COLO829 (cell line): Measurements from ENCODE around the gene SRPX.

Source experiments
- DNase-seq: peaks from one replicate; pipeline ENCODE4 v3.0.0; 2012; ENCODE audit warnings: low spot score

Gene SRPX

DNA sequence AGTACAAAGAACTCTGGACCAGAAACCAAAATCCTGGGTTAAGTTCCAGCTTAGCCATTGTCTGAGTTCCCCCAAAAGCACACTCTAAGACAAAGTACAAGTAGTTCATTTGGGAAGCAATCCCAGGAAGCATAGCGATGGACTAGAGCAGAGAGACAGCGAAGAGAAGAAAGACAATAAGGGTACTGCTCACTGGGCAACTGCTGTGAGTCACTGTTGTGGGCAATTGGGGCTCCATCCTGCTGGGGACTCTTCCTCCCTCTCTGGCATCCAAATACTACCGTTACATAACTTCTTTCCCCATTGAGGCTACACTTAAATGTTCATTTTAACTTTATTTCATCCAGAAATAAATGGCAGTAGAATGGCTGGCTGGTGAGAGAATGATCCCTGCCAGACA is 14.1 kb downstream of the SRPX start:
- no peak for DNase-seq

DNA sequence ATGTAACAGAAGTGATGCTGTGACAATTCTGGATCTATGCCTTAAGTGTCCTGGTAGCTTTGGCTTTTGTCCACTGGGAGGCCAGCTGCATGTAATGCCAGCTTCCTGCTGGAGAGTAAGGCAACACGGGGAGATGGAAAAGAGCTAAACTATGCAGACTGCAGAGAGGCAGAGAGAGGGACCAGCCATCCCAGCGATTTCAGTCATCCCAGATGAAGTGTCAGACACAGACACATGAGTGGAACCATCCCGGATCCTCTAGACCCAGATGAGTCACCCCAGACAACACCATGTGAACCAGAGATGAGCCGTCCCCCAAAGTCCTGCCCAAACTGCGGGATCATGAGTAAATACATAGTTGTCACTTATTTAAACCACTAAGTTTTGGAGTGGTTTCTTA is 14.6 kb downstream of the SRPX start:
- DNase-seq, result no peak

DNA sequence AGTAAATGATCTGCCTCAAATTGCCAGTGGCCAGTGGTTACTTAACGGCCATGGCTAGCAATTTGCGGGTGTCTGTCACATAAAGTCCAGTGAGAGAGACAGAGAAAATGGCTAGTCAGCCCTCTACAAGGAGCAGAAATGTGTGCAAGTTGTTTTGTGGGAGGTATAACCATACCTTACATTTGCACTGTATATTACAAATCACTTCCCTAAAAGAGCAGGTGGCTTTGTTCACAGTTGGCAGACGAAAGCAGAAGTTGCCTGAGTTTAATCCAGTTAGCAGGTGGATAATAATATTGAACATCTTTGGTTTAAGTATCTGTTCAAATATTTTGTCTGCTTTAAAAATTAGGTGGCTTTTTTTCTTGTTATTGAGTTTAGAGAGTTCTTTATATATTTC is 15.6 kb downstream of the SRPX start:
- DNase-seq, result no peak

DNA sequence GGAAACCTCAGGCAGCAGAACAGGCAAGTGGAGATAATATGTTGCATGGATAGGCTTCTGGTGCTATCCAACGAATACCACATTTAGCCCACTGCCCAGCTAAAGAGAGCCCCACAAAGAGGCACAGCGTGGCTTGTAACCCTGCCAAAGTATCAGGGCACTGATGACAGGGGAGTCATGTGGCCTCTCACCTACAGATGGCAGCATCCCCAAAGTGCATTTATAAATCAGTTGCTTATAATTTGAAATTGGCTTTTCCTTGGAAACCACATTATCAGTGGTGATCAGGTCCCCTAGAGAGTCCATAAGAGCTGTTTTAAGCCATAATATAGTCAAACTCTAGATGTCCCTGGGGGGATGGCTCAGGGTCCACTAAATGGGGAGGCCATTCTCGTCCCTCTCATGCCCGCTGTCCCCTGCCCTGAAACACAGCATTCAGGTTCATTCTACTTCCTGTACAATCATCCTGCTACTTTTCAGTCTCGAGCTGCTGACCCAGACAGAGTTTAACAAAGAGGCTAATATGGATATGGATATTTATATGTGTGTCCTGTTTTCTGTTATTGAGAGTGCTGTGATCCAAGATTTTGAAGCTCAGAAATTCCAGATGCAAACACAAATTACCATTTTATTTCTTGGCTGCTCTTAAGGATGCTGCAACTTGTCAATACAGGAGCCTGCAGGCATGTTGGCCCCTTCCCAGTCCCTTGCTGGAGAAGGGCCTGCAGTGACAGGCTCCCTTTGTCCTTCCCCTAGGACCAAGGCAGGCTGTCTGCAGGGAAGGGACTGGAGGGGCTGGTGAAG is 28.5 kb downstream of the SRPX start:
- no peak for DNase-seq

DNA sequence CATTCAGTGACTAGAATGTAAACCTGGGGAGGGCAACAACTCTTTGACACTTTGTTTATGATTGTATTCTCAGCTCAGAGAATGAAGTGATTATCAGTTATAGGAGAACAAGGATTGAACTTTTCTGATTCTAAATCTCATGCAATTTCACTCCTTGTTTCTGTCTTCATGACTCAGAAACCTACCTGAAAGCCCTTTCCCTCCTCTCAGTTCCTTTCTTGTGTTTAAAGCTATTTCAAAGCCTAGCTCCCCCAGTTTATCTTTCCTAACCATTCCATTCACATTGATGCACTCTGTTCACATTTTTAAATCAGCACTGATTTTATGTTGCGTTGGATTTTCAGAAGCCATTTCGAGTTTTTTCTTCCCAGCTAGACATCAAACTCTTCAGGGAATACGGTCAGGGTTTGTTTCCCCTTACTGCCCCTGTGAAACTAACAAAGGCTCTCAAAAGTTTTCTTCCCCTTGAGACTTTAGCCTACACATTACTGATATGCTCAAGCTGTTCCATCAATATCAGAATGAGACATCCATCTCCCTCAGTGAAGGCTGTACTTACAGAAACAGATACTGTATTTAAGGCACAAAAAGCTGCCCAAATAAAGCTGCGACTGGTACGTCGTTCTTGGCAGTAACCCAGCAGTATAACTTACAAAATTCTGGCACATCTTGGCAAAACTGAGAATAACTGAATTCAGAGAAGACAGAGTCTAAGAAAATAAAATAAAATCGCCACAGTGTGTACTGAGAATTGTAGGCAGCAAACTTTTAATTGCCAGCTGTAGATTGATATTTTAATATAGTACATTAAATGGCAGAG is 31.0 kb downstream of the SRPX start:
- DNase-seq, result no peak

DNA sequence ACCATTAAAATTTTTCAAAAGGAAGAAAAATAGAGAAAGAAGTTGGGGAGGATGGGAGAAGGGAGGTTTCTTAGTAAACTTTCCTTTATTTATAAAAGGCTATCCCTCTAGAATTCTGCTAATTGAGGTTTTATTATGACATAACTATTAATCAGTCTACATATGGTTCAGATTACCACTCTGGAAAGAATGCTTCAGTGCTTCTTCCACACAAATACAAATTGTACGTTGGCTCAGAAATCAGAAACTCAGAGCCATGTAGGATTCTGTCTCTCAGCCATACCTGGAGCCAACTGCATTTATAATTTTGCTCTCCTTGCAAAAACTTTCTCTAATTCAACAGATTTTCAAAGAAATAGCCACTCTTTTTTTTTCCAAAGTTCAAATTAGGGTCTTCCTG is 37.1 kb downstream of the SRPX start:
- DNase-seq, result no peak

DNA sequence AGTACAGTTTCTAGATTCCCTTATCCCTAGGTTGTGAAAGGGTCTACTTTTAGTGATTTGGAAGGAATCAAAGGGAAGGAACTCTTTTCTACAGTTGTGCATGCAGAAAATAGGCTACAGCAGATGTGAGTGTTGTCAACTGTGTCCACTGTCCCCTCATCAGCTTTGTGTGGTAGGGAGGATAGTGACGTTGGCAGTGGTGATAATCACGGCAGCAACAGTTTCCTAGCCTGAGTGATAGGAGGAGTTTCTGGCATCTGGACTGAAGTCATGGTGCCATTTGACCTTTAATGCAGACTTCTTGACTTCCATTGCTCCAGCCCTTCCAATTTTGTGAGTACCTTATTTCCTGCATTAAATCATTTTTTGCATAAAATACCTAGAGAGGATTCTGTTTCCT is 39.3 kb downstream of the SRPX start:
- DNase-seq, result no peak

DNA sequence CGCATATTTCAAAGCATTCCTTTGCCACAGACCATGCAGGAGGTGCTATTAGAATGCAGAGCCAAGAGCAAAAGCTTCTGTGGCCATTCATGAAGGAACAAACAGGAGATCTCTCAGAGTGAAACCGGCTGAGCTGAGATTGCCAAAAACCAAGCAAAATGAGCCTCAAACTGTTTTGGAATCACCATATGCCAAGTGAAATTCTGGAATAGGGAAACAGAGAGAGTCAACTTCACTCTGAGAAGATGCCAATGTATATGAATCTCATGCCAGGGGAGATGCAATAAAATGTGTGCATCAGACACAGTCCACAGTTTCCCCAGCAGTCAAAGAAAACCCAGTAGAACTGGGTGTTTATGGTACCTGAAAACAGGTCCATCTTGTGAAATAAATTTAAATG is 42.3 kb downstream of the SRPX start:
- DNase-seq, result no peak

DNA sequence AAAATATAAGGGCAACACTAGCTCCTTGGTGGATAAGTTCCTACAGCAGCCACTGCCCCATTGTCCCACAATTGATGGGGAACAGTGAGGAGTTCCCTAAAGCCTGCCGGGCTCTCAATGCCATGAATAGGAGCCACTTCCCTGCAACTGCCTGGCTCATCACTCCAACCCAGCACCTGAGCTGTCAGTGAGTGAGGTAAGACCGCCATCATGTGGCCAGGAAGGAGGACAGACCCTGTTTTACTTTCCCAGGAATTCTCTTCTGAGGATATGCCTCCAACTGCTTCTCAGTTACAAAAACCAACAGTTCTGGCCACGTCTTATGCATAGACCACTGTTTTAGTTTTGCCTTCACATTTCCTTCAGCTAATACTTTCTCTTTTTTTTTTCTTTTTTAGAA is 45.5 kb downstream of the SRPX start:
- DNase-seq, result peak; percentile 47

DNA sequence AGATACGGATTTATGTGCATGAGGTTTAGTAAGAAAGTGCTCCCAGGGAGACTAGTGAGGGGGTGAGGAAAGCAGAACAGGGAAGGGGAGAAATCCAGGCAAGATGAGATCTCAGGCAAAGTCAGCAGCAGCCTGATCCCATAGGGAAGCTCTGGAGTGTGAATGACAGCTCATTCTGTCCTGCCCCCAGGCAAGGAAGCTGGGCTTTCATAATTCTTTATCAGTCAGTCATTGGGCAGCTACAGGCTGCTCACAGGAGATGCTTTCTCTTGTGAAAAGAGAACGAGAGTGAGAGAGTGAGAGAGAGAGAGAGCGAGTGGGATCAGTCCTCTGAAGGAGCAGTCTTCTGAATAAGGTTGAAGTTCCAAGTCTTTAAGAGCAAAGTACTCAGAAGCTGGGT is 48.1 kb downstream of the SRPX start:
- DNase-seq, result peak; percentile 51

DNA sequence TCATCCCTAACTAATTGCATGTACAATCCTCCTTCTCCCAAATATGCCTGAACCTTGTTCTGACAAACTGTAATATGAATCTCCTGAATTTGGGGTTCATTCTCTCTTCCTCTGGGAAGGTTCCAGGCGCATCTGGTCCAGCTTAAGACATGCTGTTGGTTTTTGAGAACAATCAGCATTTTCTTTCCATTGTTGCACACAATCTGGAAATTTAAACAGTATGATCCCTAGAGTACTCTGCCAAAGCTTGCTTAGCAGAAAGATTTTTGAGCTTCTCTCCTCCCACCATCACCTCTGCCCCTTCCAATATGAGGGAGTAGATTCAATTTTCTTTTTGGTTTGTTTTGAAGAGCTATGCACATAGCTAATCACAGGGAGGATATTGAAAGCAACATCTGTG is 50.1 kb downstream of the SRPX start:
- DNase-seq, result no peak

DNA sequence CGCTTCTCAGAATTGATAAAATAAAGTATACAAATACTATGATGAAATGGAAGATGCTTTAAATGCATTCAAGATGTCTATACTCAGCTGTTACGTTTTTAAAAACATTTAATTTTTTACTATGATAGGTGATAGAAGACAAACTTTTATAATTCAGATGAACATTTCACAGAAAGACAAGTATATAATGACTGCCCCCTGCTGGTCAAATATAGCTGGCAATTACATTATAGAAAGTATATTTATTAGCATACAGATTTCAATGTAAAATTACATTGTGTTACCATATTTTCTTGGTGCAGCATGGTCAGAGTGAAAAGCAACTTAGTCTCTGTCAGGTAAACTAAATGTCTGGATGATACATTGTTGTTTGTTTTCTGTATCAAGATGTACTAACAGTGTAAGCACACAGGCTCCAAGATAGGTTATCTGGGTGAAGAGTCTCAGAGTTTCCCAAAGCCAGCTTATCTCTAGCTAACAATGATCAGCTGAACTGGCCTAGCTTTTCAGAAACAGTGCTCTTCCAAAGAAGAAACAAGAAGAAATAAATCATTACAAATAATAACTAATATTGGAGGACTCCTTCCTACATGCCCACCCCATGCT is 54.1 kb downstream of the SRPX start:
- DNase-seq, result peak; percentile 14

DNA sequence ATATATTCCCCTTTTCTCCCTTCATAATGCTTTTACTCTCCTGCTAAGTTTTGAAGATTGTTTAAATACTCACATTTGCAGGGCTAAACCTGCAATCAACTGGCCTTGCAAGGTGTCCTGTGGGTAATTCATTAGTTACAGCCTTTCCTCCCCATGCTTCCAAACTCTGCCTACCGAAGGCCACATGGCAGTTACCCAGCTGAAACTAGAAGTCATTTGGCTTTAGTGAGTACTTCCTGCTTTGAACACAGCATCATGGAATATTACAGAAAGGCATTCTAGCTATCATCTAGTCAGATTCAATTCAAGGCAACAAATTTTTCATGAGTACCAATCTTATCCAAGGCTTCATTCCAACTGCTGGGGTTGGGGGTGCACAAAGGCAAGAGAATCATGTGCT is 55.6 kb downstream of the SRPX start:
- no peak for DNase-seq

DNA sequence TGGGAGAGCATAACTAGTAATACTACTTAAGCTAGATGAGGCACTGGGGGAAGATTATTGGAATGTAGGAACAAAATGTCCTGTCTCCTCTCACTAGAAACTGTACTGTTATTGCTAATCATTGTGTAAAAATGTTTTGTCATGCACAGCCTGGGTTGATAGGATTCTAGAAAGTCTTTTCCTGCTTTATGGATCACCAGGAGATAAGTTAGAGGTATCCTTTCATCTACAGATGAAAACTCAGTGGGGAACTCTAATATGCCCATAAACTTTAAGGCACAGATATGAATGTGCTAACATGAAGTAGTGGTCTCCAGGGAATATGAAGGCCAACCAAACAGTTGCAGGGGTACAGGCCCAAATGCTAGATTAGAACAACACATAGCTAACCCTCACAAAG is 57.5 kb downstream of the SRPX start:
- DNase-seq, result no peak

DNA sequence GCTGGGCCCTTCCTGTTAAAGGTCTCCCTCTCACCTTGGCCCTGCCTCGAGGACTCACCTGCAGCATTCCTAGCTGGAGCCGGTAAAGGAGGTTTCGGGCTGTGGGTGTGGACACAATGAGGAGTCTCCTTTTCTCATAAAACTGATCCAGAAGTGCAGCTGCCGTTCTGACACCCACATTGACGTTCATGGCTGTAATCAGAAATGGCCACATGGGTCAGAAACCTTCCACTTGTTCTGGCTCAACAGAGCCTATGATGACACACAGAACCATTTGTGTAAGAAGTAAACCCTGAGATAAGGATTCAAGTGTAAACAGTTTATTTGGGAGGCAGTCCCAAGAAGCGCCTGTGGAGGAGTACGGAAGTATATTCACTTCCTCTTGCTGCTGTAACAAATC is 63.8 kb downstream of the SRPX start:
- no peak for DNase-seq

DNA sequence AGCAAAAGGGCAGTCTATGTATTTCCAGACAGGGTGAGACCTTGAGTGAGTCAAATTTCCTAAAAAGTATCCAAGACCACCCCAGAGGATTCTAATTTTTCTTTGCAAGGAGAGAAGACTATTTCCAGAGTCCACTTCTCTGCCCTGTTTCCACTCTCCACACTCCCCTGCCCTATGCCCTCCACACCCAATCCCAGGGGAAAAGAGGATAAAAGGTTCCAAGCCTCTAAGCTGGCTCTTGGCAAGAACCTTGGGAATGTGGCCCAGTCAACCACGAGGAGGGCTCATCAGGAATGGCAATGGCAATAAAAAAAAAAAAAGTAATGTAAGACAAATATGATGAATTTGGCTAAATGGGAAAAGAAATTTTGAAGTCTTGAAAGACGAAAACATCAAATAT is 65.9 kb downstream of the SRPX start:
- DNase-seq, result no peak

DNA sequence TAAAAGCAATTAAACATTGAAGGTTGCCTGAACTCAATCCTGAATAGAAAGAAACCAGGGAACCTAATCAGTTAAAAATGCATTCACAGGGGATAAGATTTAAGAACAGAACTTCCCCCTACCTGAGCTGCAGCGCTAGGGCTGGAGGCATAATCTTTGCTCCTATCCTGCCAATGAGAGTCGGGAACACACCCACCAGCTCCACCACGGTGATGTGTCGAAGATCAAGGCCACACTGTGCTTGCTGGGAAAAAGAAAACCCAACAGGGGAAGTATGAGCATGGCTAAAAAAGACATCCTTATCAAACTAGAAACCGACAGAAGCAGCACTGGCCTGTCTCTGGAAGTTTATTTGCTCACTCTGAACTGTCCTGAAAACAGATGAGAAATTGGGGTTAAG is 66.3 kb downstream of the SRPX start:
- no peak for DNase-seq

DNA sequence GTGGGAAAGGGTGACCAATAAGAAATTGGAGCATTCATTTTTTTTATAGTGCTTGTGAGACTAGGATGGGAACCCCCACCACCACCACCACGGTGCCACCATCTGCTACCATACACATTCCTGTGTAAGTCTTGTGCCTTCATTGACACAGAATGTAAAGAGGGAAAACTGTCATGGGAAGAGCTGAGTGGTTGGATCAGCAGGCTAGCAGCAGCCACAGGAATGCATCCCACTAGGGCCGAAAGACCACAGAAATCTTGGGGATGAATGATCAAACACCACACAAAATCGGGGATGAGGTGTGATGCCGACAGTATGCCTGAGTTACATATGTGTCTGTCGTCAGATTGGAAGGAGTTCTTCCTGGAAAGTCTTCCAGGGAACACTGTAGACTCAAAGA is 69.2 kb downstream of the SRPX start:
- no peak for DNase-seq

DNA sequence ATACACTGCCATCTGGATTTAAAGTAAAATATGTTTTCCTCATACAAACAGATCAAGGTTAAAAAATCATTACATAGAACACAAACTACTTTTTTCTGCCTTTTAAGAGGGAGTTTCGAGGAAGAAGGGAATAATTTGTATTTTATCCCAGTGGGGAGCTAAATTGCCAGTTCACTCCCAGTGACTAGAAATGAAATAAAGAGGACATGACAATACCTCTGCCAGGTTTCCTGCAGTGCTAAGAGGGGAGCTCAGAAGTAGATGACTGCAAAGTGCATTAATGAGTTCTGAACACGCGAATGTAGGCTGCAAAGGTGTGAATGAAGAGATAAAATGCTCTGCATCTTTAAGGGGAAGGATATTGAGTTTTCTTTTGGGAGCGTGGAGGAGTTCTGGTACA is 69.7 kb downstream of the SRPX start:
- DNase-seq, result no peak

DNA sequence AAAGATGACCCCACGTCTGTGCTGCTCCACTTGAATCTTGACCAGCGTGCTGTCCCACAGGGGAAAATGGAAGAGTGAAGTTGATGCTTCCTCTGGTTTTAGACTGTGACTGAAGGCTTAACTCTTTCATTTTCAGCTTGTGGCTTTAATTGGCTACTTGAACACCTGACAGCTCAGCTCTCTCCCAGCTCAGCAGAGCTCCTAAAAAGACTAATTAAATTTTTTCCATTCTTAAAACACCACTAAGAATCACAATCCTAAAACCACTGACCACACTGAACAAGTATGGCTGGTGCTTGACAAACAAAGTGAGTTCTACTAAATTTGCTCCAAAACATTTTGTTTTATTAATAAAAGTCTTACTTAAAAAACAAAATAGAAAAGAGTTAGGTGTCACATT is 71.7 kb downstream of the SRPX start:
- DNase-seq, result no peak

DNA sequence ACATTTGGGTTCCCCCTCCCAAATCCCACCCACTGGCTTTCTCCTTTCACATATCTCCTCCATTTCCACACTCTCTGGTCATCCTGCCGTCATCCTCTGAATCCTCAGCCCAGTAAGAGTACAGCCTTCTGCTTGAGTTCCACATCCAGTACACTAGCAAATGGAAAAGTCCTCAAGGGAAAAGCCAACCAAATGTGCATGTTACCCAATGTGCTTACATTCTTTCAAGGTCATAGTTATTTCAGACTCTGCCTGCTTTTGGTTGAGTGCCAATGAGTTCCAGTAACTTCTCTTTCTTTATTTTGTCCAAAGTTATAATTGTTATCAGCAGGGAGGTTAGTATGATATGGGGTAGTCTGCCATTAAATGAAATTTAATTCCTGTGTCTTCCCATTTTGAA is 78.1 kb downstream of the SRPX start:
- DNase-seq, result no peak

DNA sequence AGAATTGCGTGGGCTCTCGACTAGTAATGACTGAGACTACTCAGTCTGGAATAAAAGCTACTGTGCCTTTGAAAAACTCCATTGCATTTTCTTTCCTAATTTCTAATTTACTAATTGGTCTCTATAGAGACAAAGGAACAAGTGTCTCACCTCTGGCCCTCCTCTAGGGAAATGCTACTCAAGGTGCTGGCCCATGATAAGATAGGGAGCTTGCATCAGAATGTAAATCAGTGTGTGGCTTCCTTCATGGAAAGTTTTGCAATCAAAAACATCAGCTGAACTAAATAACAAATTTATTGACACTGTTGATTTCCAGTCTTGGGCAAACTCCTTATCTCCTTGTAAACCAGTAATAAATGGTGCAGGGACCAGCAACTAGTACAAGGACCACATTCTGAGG is 81.8 kb downstream of the SRPX start:
- no peak for DNase-seq

DNA sequence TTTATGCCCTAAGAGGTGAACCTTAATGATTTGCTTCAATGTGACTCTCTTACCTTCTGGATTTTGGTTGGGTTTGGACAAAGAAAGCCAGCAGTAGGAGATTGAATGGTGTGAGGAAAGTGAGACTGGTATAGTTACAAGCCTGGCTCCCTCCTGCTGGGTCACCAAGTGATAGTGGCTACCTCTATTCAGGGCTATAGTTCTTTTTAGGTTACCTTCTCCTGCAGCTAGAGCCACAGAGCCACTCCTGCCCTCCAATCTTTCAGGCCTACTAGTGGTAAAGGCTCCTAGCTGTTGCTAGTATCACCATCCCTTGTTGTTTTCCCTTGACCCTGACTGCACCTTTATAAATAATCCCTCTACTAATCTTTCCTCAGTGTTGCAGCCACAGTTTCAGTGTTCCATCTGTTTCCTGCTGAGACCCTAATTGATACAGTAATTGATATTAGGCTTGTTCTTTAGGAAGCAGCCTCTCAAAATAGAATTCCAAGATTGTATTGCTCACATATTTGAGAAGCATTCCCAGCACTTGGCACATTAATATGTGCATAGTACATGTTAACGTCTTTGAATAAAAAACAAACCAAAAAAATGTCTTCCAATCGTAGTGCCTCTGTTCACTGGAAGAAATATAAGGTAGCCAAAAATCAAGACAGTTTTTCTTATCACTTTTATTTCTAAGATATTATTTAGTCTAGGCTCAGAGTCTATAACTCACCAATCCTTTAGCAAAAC is 82.3 kb downstream of the SRPX start:
- DNase-seq, result no peak
